ENCODE measurements around the gene SLC29A1. TPM values are rescaled to one million over a fixed set of nuclear protein-coding genes. Genes with fewer than 3 reads are reported as not detected.

Gene SLC29A1
- total RNA-seq, 1 donor from 2014 or later = 142 TPM

DNA sequence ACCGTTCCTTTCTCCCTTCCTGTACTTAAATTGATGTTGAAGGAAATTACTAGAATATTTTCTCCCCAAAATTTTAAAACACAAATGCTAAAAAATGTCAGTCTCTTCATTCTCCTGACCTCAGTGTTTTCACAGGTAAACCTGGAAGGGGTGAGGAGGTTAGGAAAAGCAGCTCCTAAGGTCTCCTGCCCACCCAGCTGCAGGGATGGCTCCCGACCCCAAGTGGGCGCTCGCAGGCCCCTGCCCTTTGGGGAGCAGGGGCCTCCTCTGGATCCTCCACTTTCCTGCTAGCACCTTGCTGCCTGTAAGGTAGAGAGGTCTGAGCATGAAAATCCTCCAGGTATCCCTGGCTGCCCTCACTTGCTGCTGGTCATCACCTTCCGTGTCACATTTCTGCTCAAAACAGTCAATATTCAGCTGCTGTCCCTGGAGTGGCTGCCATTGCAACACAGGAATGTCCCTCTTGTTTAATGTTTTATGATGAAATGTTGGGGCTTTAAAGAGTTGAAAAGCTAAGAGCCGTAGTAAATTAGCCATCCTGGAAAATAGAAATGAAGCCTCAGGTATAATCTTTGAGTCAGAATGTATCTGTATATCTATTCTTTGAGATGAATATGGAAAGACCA, 12.6 kb downstream of the SLC29A1 start:
- Mint-ChIP-seq H3K4me1 (ENCODE audit: unreplicated experiment) (peaks cover 41% of the 10 kb centered on the region), H3K36me3 (ENCODE audit: low read depth, unreplicated experiment) (peaks cover 34% of the 10 kb centered on the region), H3K27me3 (ENCODE audit: unreplicated experiment) (peaks cover 15% of the 10 kb centered on the region), H3K4me3 (ENCODE audit: unreplicated experiment) (no peak overlapping the region), H3K9me3 (ENCODE audit: unreplicated experiment) (no peaks in the 10 kb centered on the region), H3K27ac (ENCODE audit: unreplicated experiment) (no peak overlapping the region)
- TF ChIP-seq, protein P1, sequence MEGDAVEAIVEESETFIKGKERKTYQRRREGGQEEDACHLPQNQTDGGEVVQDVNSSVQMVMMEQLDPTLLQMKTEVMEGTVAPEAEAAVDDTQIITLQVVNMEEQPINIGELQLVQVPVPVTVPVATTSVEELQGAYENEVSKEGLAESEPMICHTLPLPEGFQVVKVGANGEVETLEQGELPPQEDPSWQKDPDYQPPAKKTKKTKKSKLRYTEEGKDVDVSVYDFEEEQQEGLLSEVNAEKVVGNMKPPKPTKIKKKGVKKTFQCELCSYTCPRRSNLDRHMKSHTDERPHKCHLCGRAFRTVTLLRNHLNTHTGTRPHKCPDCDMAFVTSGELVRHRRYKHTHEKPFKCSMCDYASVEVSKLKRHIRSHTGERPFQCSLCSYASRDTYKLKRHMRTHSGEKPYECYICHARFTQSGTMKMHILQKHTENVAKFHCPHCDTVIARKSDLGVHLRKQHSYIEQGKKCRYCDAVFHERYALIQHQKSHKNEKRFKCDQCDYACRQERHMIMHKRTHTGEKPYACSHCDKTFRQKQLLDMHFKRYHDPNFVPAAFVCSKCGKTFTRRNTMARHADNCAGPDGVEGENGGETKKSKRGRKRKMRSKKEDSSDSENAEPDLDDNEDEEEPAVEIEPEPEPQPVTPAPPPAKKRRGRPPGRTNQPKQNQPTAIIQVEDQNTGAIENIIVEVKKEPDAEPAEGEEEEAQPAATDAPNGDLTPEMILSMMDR (IDR thresholded peaks at IDR 0.05; ENCODE audit: unreplicated experiment) = no peak
- DNase-seq (ENCODE audit: low spot score) = no peak

DNA sequence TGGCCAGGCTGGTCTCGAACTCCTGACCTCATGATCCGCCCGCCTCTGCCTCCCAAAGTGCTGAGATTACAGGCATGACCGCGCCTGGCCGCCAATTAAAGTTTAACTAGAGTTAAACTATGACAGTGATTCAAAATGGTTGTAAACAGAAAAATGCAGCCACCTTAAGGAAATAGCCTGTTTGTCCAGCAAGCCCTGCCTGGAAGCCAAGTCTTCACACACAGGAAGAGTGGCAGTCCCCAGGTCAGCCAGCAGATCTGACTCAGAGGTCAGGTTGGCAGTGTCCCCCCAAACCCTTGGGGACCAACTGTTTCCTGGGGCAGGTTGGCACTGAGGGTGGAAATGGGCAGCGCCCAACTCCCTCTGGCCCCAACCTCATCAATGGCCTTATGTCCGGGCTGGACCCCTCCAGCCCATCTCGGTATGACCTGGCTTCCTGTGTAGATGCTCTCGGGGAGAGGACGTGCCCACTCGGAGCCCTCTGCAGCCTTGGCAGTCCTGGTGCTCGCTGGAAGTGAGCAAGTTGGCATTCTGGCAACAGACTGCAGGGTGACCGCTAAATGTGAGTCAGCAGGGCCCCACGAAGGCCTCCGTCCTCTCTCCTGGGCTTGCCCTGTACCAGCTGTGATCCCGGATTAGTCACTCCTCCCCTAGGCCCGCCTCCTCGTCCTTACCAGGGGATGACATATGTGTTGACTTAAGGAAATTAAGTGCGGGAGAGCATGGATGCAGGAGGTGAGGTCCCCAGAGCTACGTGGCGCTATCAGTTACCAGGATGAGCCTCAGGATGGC, 13.8 kb downstream of the SLC29A1 start:
- H3K9me3 Mint-ChIP-seq (ENCODE audit: unreplicated experiment) = no peaks in the 10 kb centered on the region
- TF ChIP-seq, protein P1 (IDR thresholded peaks at IDR 0.05; ENCODE audit: unreplicated experiment) = no peak
- peaks cover 13% of the 10 kb centered on the region for H3K27me3 Mint-ChIP-seq (ENCODE audit: unreplicated experiment)
- H3K4me1 Mint-ChIP-seq (ENCODE audit: unreplicated experiment) = peaks cover 41% of the 10 kb centered on the region
- H3K36me3 Mint-ChIP-seq (ENCODE audit: low read depth, unreplicated experiment) = peaks cover 24% of the 10 kb centered on the region
- peak overlapping the region; percentile 83 for H3K4me3 Mint-ChIP-seq (ENCODE audit: unreplicated experiment)
- peak; percentile 55 for DNase-seq (ENCODE audit: low spot score)
- H3K27ac Mint-ChIP-seq (ENCODE audit: unreplicated experiment) = peak overlapping the region; percentile 72

DNA sequence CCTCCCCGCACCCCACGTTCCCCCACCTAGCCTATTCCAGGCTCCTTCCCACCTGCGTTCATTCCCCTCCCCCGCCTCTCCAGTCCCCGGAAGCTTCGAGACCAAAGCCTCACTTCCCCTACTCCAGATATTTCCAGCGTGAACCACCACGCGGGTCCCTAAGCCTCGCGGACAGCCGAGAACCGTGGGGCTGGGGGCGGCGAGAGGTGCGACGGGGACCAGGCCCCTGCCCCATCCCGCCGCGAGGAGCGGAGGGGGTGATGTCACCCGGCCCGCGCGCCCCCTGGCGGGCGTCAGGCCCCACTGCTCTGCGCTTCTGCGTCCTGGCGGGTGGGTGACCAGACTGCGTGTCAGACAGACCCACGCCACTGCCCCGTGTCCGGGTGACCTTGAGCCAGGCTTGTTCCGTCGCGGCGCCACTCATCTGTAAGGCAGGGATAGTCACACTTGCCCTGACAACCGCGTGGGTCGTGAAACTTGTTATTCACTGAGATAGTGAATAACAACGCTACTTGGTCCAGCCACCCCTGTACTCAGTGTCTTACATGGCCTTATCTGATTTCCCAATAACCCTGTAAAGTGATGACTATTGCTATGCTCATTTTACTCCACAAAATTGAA, 14.5 kb downstream of the SLC29A1 start:
- DNase-seq (ENCODE audit: low spot score) = peak; percentile 89
- Mint-ChIP-seq H3K27ac (ENCODE audit: unreplicated experiment) (peak overlapping the region; percentile 72), H3K4me3 (ENCODE audit: unreplicated experiment) (peak overlapping the region; percentile 83), H3K9me3 (ENCODE audit: unreplicated experiment) (no peaks in the 10 kb centered on the region), H3K27me3 (ENCODE audit: unreplicated experiment) (peaks cover 13% of the 10 kb centered on the region), H3K36me3 (ENCODE audit: low read depth, unreplicated experiment) (peaks cover 19% of the 10 kb centered on the region), H3K4me1 (ENCODE audit: unreplicated experiment) (peaks cover 37% of the 10 kb centered on the region)
- TF ChIP-seq, protein P1 (IDR thresholded peaks at IDR 0.05; ENCODE audit: unreplicated experiment) = peak; percentile 99

DNA sequence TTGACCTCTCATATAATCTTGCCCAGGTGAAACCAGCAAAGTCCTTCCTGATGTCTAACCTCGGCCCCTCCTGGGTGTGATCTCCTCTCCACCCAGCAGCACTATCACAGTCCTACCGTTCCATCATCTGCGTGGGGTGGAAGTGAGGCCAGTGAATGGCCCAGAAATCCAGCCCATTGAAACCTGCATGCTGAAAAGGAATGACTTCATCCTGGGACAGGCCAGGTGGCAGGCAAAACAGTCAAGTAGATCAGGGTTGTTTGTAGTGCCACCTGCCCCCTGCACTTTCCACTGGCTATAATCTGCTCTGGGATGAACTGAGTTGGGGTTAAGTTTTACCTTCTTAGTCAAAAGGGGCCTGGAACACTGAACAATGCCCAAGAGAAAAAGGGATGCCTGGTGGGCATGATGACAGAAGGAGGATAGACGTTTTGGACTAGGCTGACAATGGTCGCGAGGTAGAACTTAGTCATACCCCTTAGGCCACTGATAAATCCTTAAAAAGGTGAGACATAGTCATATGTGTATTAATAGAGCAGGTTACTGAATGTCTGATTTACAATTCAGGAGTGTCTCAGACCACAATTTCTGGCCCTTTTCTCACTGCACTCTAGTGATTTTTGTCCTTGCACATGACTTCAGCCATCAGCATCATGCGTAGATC, 15.4 kb downstream of the SLC29A1 start:
- Mint-ChIP-seq H3K36me3 (ENCODE audit: low read depth, unreplicated experiment) (peaks cover 12% of the 10 kb centered on the region), H3K4me3 (ENCODE audit: unreplicated experiment) (peak overlapping the region; percentile 8), H3K9me3 (ENCODE audit: unreplicated experiment) (no peaks in the 10 kb centered on the region), H3K27me3 (ENCODE audit: unreplicated experiment) (peaks cover 7% of the 10 kb centered on the region), H3K27ac (ENCODE audit: unreplicated experiment) (no peak overlapping the region), H3K4me1 (ENCODE audit: unreplicated experiment) (peaks cover 28% of the 10 kb centered on the region)
- no peak for DNase-seq (ENCODE audit: low spot score)
- TF ChIP-seq, protein P1 (IDR thresholded peaks at IDR 0.05; ENCODE audit: unreplicated experiment) = no peak
